Eye (tissue), 1 donor: Measurements from ENCODE around the gene VWA7.
"Not testable (repeated sequence)": the region's sequence is repeated elsewhere in the genome, so short reads cannot be mapped to it uniquely, and the experiment has no call there.

Experiments
- DNase-seq: peaks from one replicate; pipeline ENCODE4 v3.0.0-alpha.2; 2015

Gene VWA7

GRCh38 chr6:31776989-31777666 lies at the start of gene VWA7:
VWA7 (minus strand) TSS chr6:31777328; CDS start chr6:31776779, 549 bp downstream.
- peak; percentile 38 for DNase-seq

- no peak for DNase-seq
Observed at GRCh38 chr6:31826793-31827285, 49.7 kb upstream of the VWA7 start.

GRCh38 chr6:31825553-31825952 lies 48.4 kb upstream of the VWA7 start:
- DNase-seq, result no peak

GRCh38 chr6:31823592-31824196 lies 46.6 kb upstream of the VWA7 start:
- not testable (repeated sequence) for DNase-seq

GRCh38 chr6:31822036-31822821 lies 45.1 kb upstream of the VWA7 start:
- peak; percentile 84 for DNase-seq

GRCh38 chr6:31821301-31822035 lies 44.3 kb upstream of the VWA7 start:
- no peak for DNase-seq

- not testable (repeated sequence) for DNase-seq
Observed at GRCh38 chr6:31820399-31820798, 43.3 kb upstream of the VWA7 start.

- DNase-seq, result no peak
Observed at GRCh38 chr6:31819871-31820299, 42.8 kb upstream of the VWA7 start.

GRCh38 chr6:31817929-31818511 lies 40.9 kb upstream of the VWA7 start:
- not testable (repeated sequence) for DNase-seq

- DNase-seq, result not testable (repeated sequence)
Observed at GRCh38 chr6:31817133-31817928, 40.2 kb upstream of the VWA7 start.

GRCh38 chr6:31815025-31815838 lies 38.1 kb upstream of the VWA7 start, which contains the start of the genes HSPA1A and HSPA1L:
HSPA1A (plus strand) TSS chr6:31815543; CDS start chr6:31815757, 214 bp downstream.
HSPA1L (minus strand) TSS chr6:31815283; CDS start chr6:31811972, 3,311 bp downstream.
- DNase-seq, result peak; percentile 98

- DNase-seq, result peak; percentile 98
Observed at GRCh38 chr6:31814677-31815024, 37.5 kb upstream of the VWA7 start.

- DNase-seq, result no peak
Observed at GRCh38 chr6:31813465-31813849, 36.3 kb upstream of the VWA7 start.

GRCh38 chr6:31811645-31812044 lies 34.5 kb upstream of the VWA7 start:
- DNase-seq, result no peak

GRCh38 chr6:31808599-31808998 lies 31.5 kb upstream of the VWA7 start:
- DNase-seq, result not testable (repeated sequence)

GRCh38 chr6:31806470-31807272 lies 29.5 kb upstream of the VWA7 start, which contains the start of gene LSM2:
LSM2 (minus strand) TSS chr6:31806966; CDS start chr6:31806757, 209 bp downstream.
- DNase-seq, result peak; percentile 99

- no peak for DNase-seq
Observed at GRCh38 chr6:31805939-31806469, 28.9 kb upstream of the VWA7 start.

GRCh38 chr6:31801031-31801927 lies 24.2 kb upstream of the VWA7 start:
- DNase-seq, result not testable (repeated sequence)
